ENCODE results near the gene GSDME. TPM values are rescaled to one million over a fixed set of nuclear protein-coding genes. Genes with fewer than 3 reads are reported as not detected.

The GSDME gene
- polyA plus RNA-seq, 1 donor (not counting 4 experiments of a cell fraction or from before 2014, with no cell fraction given): 105 TPM

DNA sequence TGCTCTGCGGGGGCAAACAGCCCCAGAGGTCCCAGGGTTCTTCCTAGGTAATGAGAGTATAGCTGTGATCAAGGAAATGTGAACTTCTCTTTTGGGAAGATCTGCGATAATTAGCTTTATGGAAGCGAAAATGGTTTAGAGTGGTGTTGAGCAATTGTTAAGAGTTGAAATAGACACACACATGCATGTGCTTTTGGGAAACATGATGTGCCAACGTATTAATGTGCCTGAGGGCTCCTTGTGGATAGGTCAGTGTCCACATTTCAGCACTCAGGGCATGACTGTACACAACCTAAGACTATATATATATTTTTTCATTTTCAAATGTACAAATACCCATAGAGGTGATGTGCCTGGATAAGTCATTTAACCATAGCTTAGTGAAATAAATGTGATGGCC is 67.0 kb downstream of the GSDME start:
- H4K20me1 ChIP-seq (ENCODE audit: control insufficient read depth, extremely low read depth, insufficient read depth, low read length): no peaks in the 10 kb centered on the region
- no peaks in the 10 kb centered on the region for H3K27me3 ChIP-seq (ENCODE audit: control insufficient read depth, extremely low read depth, insufficient read depth, low read length)
- no peak overlapping the region for H2AFZ ChIP-seq (ENCODE audit: control insufficient read depth, low read length)
- H3K36me3 ChIP-seq (ENCODE audit: control insufficient read depth in 2 of 2, extremely low read depth in 1 of 2, insufficient read depth in 2 of 2, low read length in 2 of 2): peaks cover 0 to 4% of the 10 kb centered on the region in 2 experiments
- dilution Hi-C loops (cut with MboI; ENCODE audit: extremely low pct_ligation_motif_present, low sequenced_read_pairs): no loop called here
- H3K4me3 ChIP-seq (ENCODE audit: control insufficient read depth in 2 of 3, extremely low read depth in 1 of 3, insufficient read depth in 2 of 3, low read depth in 1 of 3, low read length in 3 of 3): no peak overlapping the region
- H3K9ac ChIP-seq (ENCODE audit: control insufficient read depth, extremely low read depth, insufficient read depth, low read length): no peak overlapping the region
- H3K9me3 ChIP-seq (ENCODE audit: control insufficient read depth, low read depth, low read length): no peaks in the 10 kb centered on the region
- DNase-seq (ENCODE audit: low read depth, low spot score): no peak
- TF ChIP-seq, protein P1, sequence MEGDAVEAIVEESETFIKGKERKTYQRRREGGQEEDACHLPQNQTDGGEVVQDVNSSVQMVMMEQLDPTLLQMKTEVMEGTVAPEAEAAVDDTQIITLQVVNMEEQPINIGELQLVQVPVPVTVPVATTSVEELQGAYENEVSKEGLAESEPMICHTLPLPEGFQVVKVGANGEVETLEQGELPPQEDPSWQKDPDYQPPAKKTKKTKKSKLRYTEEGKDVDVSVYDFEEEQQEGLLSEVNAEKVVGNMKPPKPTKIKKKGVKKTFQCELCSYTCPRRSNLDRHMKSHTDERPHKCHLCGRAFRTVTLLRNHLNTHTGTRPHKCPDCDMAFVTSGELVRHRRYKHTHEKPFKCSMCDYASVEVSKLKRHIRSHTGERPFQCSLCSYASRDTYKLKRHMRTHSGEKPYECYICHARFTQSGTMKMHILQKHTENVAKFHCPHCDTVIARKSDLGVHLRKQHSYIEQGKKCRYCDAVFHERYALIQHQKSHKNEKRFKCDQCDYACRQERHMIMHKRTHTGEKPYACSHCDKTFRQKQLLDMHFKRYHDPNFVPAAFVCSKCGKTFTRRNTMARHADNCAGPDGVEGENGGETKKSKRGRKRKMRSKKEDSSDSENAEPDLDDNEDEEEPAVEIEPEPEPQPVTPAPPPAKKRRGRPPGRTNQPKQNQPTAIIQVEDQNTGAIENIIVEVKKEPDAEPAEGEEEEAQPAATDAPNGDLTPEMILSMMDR (optimal IDR thresholded peaks at IDR 0.05 in 1 of 3, IDR thresholded peaks at IDR 0.05 in 1 of 3, conservative IDR thresholded peaks at IDR 0.05 in 1 of 3; ENCODE audit: extremely low read depth in 1 of 3, insufficient read depth in 2 of 3, low read length in 3 of 3): no peak
- no peak for TF ChIP-seq EZH2 (IDR thresholded peaks at IDR 0.05; ENCODE audit: low read length)
- H3K9me1 ChIP-seq (ENCODE audit: control insufficient read depth, extremely low read depth, insufficient read depth, low read length): no peaks in the 10 kb centered on the region
- FAIRE-seq: no peak
- no peaks in the 10 kb centered on the region for H3K4me1 ChIP-seq (ENCODE audit: control insufficient read depth, extremely low read depth, insufficient read depth, low read length)
- no peaks in the 10 kb centered on the region for H3K79me2 ChIP-seq (ENCODE audit: control insufficient read depth, insufficient read depth, low read length)
- no peak overlapping the region for H3K4me2 ChIP-seq (ENCODE audit: control insufficient read depth, extremely low read depth, insufficient read depth, low read depth, low read length)
- no peak overlapping the region for H3K27ac ChIP-seq (ENCODE audit: control insufficient read depth, insufficient read depth, low read length)

DNA sequence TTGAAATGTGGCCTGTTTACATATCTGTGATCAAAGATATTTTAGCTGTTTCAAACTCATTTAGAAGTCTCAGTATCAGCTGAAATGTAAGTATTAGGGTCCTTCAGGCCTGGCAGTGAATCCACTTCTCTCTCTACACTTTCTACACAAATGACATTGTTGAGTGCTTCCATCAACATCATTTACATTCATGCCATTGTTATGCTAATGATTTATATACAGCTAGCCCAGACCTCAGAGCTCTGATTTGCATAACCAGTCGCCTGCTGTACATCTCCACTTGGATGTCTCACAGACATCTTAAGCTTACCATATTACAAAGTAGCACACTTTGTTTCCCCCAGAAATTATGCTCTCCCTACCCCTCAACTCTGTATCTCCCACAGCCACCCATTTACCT is 71.6 kb downstream of the GSDME start:
- no peaks in the 10 kb centered on the region for H3K27me3 ChIP-seq (ENCODE audit: control insufficient read depth, extremely low read depth, insufficient read depth, low read length)
- no peak overlapping the region for H3K4me2 ChIP-seq (ENCODE audit: control insufficient read depth, extremely low read depth, insufficient read depth, low read depth, low read length)
- no peak for FAIRE-seq
- no peaks in the 10 kb centered on the region for H3K4me1 ChIP-seq (ENCODE audit: control insufficient read depth, extremely low read depth, insufficient read depth, low read length)
- no peak overlapping the region for H2AFZ ChIP-seq (ENCODE audit: control insufficient read depth, low read length)
- H3K4me3 ChIP-seq (ENCODE audit: control insufficient read depth in 2 of 3, extremely low read depth in 1 of 3, insufficient read depth in 2 of 3, low read depth in 1 of 3, low read length in 3 of 3): no peak overlapping the region
- no peak overlapping the region for H3K9ac ChIP-seq (ENCODE audit: control insufficient read depth, extremely low read depth, insufficient read depth, low read length)
- no peaks in the 10 kb centered on the region for H4K20me1 ChIP-seq (ENCODE audit: control insufficient read depth, extremely low read depth, insufficient read depth, low read length)
- H3K9me3 ChIP-seq (ENCODE audit: control insufficient read depth, low read depth, low read length): no peaks in the 10 kb centered on the region
- no peaks in the 10 kb centered on the region for H3K9me1 ChIP-seq (ENCODE audit: control insufficient read depth, extremely low read depth, insufficient read depth, low read length)
- no peak overlapping the region for H3K27ac ChIP-seq (ENCODE audit: control insufficient read depth, insufficient read depth, low read length)
- dilution Hi-C loops (cut with MboI; ENCODE audit: extremely low pct_ligation_motif_present, low sequenced_read_pairs): no loop called here
- TF ChIP-seq, protein P1 (optimal IDR thresholded peaks at IDR 0.05 in 1 of 3, IDR thresholded peaks at IDR 0.05 in 1 of 3, conservative IDR thresholded peaks at IDR 0.05 in 1 of 3; ENCODE audit: extremely low read depth in 1 of 3, insufficient read depth in 2 of 3, low read length in 3 of 3): no peak
- TF ChIP-seq EZH2 (IDR thresholded peaks at IDR 0.05; ENCODE audit: low read length): no peak
- H3K36me3 ChIP-seq (ENCODE audit: control insufficient read depth in 2 of 2, extremely low read depth in 1 of 2, insufficient read depth in 2 of 2, low read length in 2 of 2): peaks cover 2 to 4% of the 10 kb centered on the region in 2 experiments
- H3K79me2 ChIP-seq (ENCODE audit: control insufficient read depth, insufficient read depth, low read length): no peaks in the 10 kb centered on the region
- no peak for DNase-seq (ENCODE audit: low read depth, low spot score)

Measured in keratinocyte (primary cell).